OCI-LY7 (cell line): ENCODE results near the gene BBLN. TPM values are rescaled to one million over a fixed set of nuclear protein-coding genes. Genes with fewer than 3 reads are reported as not detected.

Experiments
- BruUV-seq: library from RNA; stranded (reverse); fragments of 400-500 nt; replicated peaks from 2 replicates; lab custom pipeline; 2021; lab: Mats Ljungman, UMichigan
- CTCF ChIA-PET: fragments of 300-600 bp; sonication (Branson Sonifier 250); formaldehyde crosslinking; loops from one replicate; lab custom pipeline; 2022; ENCODE audit warnings: antibody characterized with exemption; ENCODE audit not compliant: unreplicated experiment; lab: Charles Lee
- POLR2A ChIA-PET: fragments of 300-600 bp; sonication (Branson Sonifier 250); formaldehyde crosslinking; loops from one replicate; lab custom pipeline; 2022; ENCODE audit warnings: antibody characterized with exemption; lab: Charles Lee
- DNase-seq: peaks from one replicate; pipeline ENCODE4 v3.0.0-alpha.2; 2015; ENCODE audit warnings: low spot score
- H2AFZ ChIP-seq: fragments of 200-600 bp; sonication (generic), shearing (Covaris generic); 2 replicates; pipeline ENCODE4 v1.6.1; 2014; ENCODE audit warnings: mild to moderate bottlenecking, antibody characterized with exemption, low read length, moderate library complexity
- H3K27ac ChIP-seq: fragments of 200-600 bp; sonication (generic); 2 replicates; pipeline ENCODE4 v1.5.1; 2014; ENCODE audit warnings: mixed run types, low read depth, mild to moderate bottlenecking, moderate library complexity, low read length, inconsistent platforms; ENCODE audit not compliant: poor library complexity, severe bottlenecking
- H3K36me3 ChIP-seq: fragments of 200-600 bp; sonication (generic); 2 replicates; pipeline ENCODE4 v1.6.1; 2014; ENCODE audit warnings: mild to moderate bottlenecking, antibody characterized with exemption, low read length, moderate library complexity, mixed read lengths; ENCODE audit not compliant: insufficient read depth
- H3K4me1 ChIP-seq: fragments of 200-600 bp; sonication (generic); 2 replicates; pipeline ENCODE4 v1.5.1; 2014; ENCODE audit warnings: mild to moderate bottlenecking, low read length; ENCODE audit not compliant: insufficient read depth, poor library complexity, severe bottlenecking
- H3K4me2 ChIP-seq: fragments of 200-600 bp; sonication (generic); 2 replicates; pipeline ENCODE4 v1.6.1; 2014; ENCODE audit warnings: mild to moderate bottlenecking, low read length
- H3K4me3 ChIP-seq: fragments of 200-600 bp; sonication (generic); 2 replicates; pipeline ENCODE4 v1.5.1; 2014; ENCODE audit warnings: mild to moderate bottlenecking, low read depth, low read length; ENCODE audit not compliant: poor library complexity, severe bottlenecking
- H3K79me2 ChIP-seq: fragments of 200-600 bp; sonication (generic); 2 replicates; pipeline ENCODE4 v1.6.1; 2016; ENCODE audit warnings: low read depth, mild to moderate bottlenecking, low read length, moderate library complexity, mixed read lengths; ENCODE audit not compliant: insufficient read depth
- H3K9me2 ChIP-seq: fragments of 200-600 bp; sonication (generic); 2 replicates; pipeline ENCODE4 v1.6.1; 2016; ENCODE audit warnings: mild to moderate bottlenecking, low read length, mixed read lengths; ENCODE audit not compliant: insufficient read depth
- H3K9me3 ChIP-seq: fragments of 200-600 bp; sonication (generic); 2 replicates; pipeline ENCODE4 v1.6.1; 2014; ENCODE audit warnings: mild to moderate bottlenecking, mixed run types, low read length, mixed read lengths
- H4K20me1 ChIP-seq: fragments of 200-600 bp; sonication (generic); 2 replicates; pipeline ENCODE4 v1.6.1; 2014; ENCODE audit warnings: mild to moderate bottlenecking, antibody characterized with exemption, low read length, moderate library complexity, mixed read lengths; ENCODE audit not compliant: insufficient read depth
- EZH2phosphoT487 ChIP-seq: fragments of 200-600 bp; sonication (generic); IDR thresholded peaks from 2 replicates; pipeline ENCODE4 v1.6.1; 2018; ENCODE audit warnings: low read depth, borderline replicate concordance, mild to moderate bottlenecking, mixed run types, antibody characterized with exemption, low read length, moderate library complexity, mixed read lengths
- intact Hi-C: fragments of 100-400 bp; cut with micrococcal nuclease; formaldehyde crosslinking; loops from one replicate; pipeline ENCODE4 v1.10.0; 2022; ENCODE audit not compliant: unreplicated experiment
- total RNA-seq, 2 experiments: library from RNA; depleted of rRNA in 1 of 2; stranded (reverse); fragments of >200 nt in 1 of 2; shearing (Covaris generic) in 1 of 2; gene quantifications; 2 replicates each; pipeline ENCODE4 v1.2.3, GENCODE V29; 2014 to 2022
- TF ChIP-seq, protein P1 (sequence below): fragments of 200-600 bp; sonication (generic); conservative IDR thresholded peaks from 2 replicates; pipeline ENCODE4 v1.5.1; 2014; ENCODE audit warnings: mild to moderate bottlenecking, antibody characterized with exemption, low read length, moderate library complexity, mixed read lengths

BBLN gene
- total RNA-seq, 2 experiments from 2014 or later, result 66.9 to 104 TPM

DNA sequence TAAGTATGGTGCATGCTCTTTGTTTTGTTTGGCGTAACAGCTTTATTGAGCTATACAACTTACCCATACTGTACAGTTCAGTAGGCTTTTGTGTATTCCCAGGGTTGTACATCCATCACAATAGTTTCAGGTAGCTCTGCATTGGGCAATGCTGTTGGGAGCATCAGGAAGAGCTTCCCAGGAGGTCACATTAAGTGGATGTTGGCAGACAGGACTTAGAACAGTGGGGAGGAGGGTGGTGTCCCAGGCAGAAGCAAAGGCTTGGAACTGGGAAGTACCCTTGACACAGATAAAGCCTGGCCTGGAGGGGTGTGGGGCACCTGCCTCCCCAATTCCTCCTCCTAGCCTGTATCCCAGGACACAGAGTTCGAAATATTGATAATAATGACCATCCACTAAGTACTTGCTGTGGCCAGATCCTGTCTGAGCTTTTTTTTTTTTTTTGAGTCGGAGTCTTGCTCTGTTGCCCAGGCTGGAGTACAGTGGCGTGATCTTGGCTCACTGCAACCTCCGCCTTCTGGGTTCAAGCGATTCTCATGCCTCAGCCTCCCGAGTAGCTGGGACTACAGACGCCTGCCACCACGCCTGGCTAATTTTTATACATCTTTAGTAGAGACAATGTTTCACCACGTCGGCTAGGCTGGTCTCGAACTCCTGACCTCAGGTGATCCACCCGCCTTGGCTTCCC, 1.3 kb downstream of the BBLN start:
- Histone ChIP-seq H3K27ac (no peak overlapping the region), H3K9me2 (no peaks in the 10 kb centered on the region), H2AFZ (no peak overlapping the region), H3K36me3 (peaks cover 37% of the 10 kb centered on the region), H4K20me1 (no peaks in the 10 kb centered on the region), H3K9me3 (no peaks in the 10 kb centered on the region), H3K79me2 (peaks cover 4% of the 10 kb centered on the region; the same call in 1 of the 2 replicates), H3K4me2 (peak overlapping the region; percentile 95), H3K4me3 (peak overlapping the region; percentile 99), H3K4me1 (peaks cover 14% of the 10 kb centered on the region)
- BruUV-seq, result TSS peak; percentile 71
- TF ChIP-seq, protein P1, sequence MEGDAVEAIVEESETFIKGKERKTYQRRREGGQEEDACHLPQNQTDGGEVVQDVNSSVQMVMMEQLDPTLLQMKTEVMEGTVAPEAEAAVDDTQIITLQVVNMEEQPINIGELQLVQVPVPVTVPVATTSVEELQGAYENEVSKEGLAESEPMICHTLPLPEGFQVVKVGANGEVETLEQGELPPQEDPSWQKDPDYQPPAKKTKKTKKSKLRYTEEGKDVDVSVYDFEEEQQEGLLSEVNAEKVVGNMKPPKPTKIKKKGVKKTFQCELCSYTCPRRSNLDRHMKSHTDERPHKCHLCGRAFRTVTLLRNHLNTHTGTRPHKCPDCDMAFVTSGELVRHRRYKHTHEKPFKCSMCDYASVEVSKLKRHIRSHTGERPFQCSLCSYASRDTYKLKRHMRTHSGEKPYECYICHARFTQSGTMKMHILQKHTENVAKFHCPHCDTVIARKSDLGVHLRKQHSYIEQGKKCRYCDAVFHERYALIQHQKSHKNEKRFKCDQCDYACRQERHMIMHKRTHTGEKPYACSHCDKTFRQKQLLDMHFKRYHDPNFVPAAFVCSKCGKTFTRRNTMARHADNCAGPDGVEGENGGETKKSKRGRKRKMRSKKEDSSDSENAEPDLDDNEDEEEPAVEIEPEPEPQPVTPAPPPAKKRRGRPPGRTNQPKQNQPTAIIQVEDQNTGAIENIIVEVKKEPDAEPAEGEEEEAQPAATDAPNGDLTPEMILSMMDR, result no peak
- TF ChIP-seq EZH2phosphoT487, result no peak
- DNase-seq, result no peak
- ChIA-PET POLR2A (interaction anchor here (0.5 to 0.9 kb wide), 2 partner anchors 10 to 165 kb away, joined by 4 to 5 read pairs; no protein-coding TSS in a partner anchor), CTCF (no interaction called here)
- intact Hi-C loops, result no loop called here

- H2AFZ ChIP-seq, result no peak overlapping the region
- DNase-seq, result no peak
- H3K36me3 ChIP-seq, result peaks cover 47% of the 10 kb centered on the region
- TF ChIP-seq EZH2phosphoT487, result no peak
- TF ChIP-seq, protein P1, result no peak
- H3K4me3 ChIP-seq, result no peak overlapping the region
- no TSS peak for BruUV-seq
- H3K9me2 ChIP-seq, result no peaks in the 10 kb centered on the region
- no peak overlapping the region for H3K27ac ChIP-seq
- peaks cover 14% of the 10 kb centered on the region for H3K4me1 ChIP-seq
- H3K4me2 ChIP-seq, result no peak overlapping the region
- intact Hi-C loops, result no loop called here
- ChIA-PET POLR2A (interaction anchor here (0.5 kb wide), 1 partner anchor 166 kb away, joined by 4 read pairs; no protein-coding TSS in a partner anchor), CTCF (no interaction called here)
- no peaks in the 10 kb centered on the region for H4K20me1 ChIP-seq
- no peaks in the 10 kb centered on the region for H3K9me3 ChIP-seq
- peaks cover 4% of the 10 kb centered on the region; the same call in 1 of the 2 replicates for H3K79me2 ChIP-seq
Observed at GRCh38 chr9:128162215-128163026, 2.4 kb downstream of the BBLN start.
